ENCODE results near the gene PVALEF.

DNA sequence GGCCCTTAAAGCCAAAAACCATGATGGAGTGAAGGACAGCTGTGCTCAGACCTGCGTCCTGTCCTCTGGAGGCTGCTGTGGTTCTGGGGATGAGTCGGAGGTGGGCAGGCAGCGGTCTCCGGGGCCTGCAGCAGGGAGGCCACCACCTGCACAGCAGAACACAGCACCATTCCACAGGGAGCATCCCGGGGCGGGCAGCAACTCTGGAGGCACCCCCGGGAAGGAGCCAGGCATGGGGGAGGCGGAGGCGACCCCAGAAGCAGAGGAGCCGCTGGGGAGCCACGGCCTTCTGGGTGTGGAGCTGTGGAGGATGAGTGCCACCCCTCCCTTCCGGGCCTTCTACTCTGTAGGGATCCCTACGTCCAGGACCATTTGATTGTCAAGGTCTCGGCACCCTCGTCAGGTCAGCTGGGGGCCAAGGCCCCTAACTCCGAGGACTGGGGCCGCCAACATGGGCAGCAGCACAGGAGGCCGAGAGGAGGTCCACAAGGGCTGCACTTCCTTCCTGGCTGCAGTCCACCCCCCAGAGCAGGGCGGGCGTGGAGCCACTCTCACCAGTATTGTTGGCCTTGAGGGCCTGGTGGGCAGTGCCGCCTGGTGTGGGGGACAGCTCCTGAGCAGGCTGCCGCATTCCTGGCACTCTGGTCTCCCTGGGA, 33.6 kb downstream of the PVALEF start:
- TF ChIP-seq, protein P1, sequence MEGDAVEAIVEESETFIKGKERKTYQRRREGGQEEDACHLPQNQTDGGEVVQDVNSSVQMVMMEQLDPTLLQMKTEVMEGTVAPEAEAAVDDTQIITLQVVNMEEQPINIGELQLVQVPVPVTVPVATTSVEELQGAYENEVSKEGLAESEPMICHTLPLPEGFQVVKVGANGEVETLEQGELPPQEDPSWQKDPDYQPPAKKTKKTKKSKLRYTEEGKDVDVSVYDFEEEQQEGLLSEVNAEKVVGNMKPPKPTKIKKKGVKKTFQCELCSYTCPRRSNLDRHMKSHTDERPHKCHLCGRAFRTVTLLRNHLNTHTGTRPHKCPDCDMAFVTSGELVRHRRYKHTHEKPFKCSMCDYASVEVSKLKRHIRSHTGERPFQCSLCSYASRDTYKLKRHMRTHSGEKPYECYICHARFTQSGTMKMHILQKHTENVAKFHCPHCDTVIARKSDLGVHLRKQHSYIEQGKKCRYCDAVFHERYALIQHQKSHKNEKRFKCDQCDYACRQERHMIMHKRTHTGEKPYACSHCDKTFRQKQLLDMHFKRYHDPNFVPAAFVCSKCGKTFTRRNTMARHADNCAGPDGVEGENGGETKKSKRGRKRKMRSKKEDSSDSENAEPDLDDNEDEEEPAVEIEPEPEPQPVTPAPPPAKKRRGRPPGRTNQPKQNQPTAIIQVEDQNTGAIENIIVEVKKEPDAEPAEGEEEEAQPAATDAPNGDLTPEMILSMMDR (IDR thresholded peaks at IDR 0.05): no peak
- TF ChIP-seq POLR2A (IDR thresholded peaks at IDR 0.05): no peak

Data from uterus (tissue), 2 donors.